ENCODE results near the gene MICALL2.
A peak's percentile ranks its signal among the peaks of the same experiment; 100 is the strongest.

MICALL2 gene

GRCh38 chr7:1457059-1457948 lies 2.0 kb downstream of the MICALL2 start:
- TF ChIP-seq CTCF (IDR thresholded peaks at IDR 0.05; ENCODE audit: control insufficient read depth, extremely low read depth, insufficient read depth), result no peak
- no peak for DNase-seq (ENCODE audit: low read depth)
- H3K4me3 ChIP-seq (ENCODE audit: low read depth, low read length), result peak overlapping the region; percentile 79; the same call in 1 of the 2 replicates

GRCh38 chr7:1455955-1456354 lies 3.3 kb downstream of the MICALL2 start:
- H3K4me3 ChIP-seq (ENCODE audit: low read depth, low read length), result peak overlapping the region; percentile 48
- no peak for TF ChIP-seq CTCF (IDR thresholded peaks at IDR 0.05; ENCODE audit: control insufficient read depth, extremely low read depth, insufficient read depth)
- no peak for DNase-seq (ENCODE audit: low read depth)

- H3K4me3 ChIP-seq (ENCODE audit: low read depth, low read length), result peak overlapping the region; percentile 48
- DNase-seq (ENCODE audit: low read depth), result peak; percentile 94
- no peak for TF ChIP-seq CTCF (IDR thresholded peaks at IDR 0.05; ENCODE audit: control insufficient read depth, extremely low read depth, insufficient read depth)
Observed at GRCh38 chr7:1455241-1455939, 3.9 kb downstream of the MICALL2 start.

- peak overlapping the region; percentile 48 for H3K4me3 ChIP-seq (ENCODE audit: low read depth, low read length)
- DNase-seq (ENCODE audit: low read depth), result no peak
- TF ChIP-seq CTCF (IDR thresholded peaks at IDR 0.05; ENCODE audit: control insufficient read depth, extremely low read depth, insufficient read depth), result no peak
Observed at GRCh38 chr7:1454542-1454941, 4.7 kb downstream of the MICALL2 start.

GRCh38 chr7:1452205-1452604 lies 7.1 kb downstream of the MICALL2 start:
- DNase-seq (ENCODE audit: low read depth), result no peak
- no peak for TF ChIP-seq CTCF (IDR thresholded peaks at IDR 0.05; ENCODE audit: control insufficient read depth, extremely low read depth, insufficient read depth)
- no peak overlapping the region for H3K4me3 ChIP-seq (ENCODE audit: low read depth, low read length)

- DNase-seq (ENCODE audit: low read depth), result no peak
- TF ChIP-seq CTCF (IDR thresholded peaks at IDR 0.05; ENCODE audit: control insufficient read depth, extremely low read depth, insufficient read depth), result no peak
- H3K4me3 ChIP-seq (ENCODE audit: low read depth, low read length), result no peak overlapping the region
Observed at GRCh38 chr7:1450987-1451386, 8.3 kb downstream of the MICALL2 start.
